ENCODE results near the gene VPS35. TPM values are rescaled to one million over a fixed set of nuclear protein-coding genes. Genes with fewer than 3 reads are reported as not detected.
A peak's percentile ranks its signal among the peaks of the same experiment; 100 is the strongest.

The VPS35 gene
- 53.9 TPM for total RNA-seq (ENCODE audit: insufficient read depth, low replicate concordance)

DNA sequence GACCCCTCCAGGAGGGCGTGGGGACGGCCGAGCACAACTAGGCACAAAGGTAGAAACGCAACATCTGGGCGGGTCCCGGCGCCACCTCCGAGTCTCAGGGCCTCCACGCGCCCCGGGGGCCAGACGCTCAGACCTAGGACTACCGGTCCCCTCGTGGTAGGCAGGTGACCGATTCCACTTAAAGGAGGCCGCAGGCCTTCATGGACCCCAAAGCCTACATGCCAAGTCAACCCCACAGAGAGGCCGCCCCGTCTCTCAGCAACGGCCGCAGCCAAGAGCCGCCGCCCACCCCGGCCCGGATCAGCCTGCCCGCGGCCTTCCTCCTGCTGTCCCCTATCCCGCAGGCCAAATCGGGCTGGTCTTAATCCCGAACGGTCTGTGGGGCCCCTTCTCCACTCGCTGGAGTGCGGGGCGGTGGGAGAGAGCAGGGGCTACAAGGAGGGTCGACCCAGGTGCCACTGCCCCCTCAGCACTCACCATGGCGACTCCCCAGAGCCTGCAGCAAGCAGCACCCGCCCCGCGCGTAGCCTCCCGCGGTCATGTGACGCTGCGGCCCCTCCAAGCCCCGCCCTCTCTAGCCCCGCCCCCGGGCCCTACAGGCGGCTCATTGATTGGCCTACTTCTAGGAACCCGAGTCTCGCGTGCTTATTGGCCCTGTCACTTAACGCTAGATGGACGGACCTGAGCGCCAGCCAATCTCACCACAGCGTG is at the start of gene VPS35:
TSS of gene VPS35 (minus strand) at position 525 of the 711 bp plus-strand sequence. CDS start at position 480, 45 bp downstream.
- DNase-seq (ENCODE audit: low spot score): peak; percentile 99

DNA sequence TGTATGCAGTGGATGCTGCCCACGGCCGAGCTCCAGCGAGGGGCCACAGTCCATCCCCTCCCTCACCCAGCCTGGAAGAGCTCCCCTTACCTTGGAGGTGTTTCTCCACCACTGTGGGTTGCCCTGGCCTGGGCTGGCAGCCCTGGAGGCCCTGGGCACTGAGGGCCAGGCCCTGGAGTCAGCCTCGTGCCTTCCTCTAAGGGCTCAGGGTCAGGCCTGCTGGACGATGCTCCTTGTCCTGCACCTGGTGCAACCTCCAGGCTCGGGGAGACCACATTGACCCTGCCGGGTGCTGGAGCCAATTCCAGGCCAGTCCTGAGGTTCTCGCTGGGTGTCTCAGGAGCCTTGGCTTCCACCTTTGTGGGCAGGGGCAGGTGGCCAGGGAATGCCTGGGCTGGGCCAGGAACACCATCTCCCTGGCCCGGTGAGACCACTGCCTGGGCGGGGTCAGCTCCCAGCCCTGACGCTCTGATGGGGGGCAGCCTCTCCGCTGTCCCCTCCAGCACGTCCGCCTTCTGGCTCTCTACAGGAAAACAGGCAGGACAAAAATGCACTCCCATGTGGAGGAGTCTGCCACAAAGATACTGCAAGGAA is 48.7 kb upstream of the VPS35 start:
- no peak for DNase-seq (ENCODE audit: low spot score)

DNA sequence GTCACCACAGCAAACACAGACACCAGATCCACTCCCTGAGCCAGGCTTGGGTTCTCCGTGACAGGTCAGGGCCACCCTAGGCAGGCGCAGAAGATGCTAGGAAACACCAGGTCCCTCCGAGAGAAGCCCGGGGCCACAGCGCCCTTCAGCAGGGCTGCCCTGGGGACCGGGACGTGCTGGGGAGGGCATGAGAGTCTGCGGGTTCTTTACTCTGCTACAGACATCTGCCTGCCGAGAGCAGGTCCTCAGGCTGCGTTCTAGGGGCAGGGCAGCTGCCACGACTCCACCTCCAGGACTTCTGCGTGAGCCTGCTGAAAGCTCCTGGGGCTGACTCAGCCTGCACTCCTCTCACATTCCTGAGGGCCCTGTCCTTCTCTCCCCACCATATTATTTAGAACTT is 47.7 kb upstream of the VPS35 start:
- DNase-seq (ENCODE audit: low spot score): no peak

DNA sequence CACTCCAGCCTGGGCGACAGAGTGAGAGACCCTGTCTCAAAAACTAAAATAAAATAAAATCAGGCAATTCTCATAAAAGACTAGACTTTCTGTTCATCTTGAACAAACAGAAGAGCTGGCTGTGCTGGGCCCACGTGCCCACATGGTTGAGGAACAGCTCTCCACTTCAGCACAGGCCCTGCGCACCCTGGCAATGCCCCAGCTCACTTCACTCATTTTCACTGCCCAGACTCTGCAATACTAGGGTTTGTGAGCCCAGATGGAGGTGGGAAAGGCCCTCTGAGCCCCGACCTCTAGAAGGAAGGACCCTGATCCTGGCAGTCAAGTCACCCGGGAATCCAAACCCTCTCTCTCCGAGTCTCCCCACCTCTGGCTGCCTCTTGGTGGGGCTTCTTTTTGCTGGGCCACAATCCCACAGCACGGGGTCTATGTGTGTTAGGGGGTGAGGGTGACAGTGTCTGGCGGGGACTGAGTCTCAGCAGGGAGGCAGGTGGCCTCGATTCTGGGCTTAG is 44.4 kb upstream of the VPS35 start:
- no peak for DNase-seq (ENCODE audit: low spot score)

DNA sequence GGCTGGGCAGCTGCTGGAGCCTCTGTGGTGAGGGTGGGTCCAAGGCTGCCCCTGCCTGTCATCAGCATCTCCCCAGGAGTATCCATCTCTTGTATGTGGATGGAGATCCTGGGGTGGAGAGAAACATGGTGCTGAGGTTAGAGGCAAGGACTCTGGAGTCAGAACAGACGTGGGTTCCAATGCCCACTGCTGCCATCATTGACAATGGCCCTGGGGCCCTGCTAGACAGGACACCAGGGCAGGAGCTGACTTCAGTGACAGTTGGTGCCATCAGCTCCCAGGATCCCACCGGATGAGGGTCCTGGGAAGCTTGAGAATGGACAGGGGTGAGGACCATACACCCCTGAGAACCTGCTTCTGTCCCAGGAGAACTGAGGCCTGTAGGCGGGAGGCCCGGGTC is 43.6 kb upstream of the VPS35 start:
- no peak for DNase-seq (ENCODE audit: low spot score)

DNA sequence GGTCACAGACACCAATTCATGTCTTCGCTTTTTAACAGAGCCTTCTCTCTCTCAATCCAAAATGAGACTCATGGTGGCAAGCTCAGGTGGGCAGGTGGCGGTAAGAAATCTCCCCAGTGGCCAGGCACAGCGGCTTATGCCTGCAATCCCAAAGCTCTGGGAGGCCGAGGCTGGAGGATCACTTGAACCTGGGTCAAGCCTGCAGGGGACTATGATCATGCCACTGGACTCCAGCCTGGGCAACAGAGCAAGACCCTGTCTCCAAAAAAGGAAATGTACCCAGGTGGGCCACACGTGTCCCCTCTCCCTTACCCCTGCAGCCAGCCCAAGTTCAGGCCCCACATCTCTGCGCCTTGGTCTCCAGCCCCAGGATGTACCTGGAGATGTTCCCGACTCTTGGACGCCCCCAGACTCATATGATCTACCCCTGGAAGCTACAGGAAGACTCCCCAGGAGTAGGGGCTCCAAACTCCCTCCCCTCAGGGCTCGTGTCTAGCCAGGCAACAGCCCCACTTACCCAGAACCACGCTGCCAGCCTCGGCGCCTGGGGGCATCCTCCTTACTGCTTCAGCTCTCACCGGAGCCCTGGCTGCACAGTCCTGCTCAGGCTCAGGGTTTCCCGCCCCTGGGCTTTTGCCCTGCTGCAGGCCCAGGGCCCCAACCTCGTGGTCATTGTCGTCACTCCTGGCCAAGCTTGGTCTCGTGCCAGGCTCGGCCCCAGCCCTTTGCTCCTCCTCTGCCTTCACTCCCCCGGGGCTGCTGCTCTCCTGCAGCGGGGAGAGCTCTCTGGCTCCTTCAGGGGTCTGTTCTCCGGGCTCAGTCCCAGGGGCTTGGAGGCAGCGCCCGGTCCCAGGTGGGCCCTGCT is 42.9 kb upstream of the VPS35 start:
- no peak for DNase-seq (ENCODE audit: low spot score)

DNA sequence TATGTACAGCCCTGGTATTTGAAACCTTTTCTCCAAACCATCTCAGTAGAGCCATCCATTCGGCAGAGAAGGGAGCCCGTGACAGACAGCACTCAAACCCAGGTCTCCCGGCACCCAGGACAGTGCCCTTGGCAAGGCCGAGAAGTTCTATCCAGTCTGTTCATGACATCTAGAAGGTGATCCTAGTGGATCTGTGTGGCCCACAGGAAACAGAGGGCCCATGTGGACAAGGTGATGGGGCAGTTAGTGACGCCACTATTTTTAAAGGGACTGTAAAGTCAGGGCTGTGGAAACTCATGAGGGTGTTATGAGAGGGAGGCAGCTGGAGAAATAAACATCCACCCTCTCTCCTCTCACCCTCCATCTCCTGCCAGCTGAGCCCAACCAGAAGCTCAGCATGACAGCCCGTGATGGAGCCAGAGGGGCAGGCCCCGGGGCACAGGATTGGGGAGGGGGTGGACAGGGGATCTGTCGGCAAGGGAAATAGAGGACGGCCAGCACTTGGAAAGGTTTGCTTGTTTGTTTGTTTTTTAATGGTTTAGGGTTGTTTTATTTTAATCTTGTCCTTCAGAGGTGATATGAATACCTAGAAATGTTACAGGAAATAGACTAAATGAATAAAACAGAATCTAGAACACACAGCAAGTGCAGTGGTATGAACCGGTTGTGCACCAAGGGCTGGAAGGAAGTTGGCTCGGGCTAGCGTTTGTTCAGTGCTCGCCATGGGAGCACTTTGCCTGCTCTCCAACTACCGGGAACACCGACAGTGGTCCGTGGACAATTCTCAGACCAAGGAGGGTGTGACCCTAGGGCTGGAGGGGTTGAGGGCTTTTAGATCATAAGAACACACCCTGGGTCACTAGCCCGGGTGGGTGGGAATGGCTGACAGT is 42.1 kb upstream of the VPS35 start:
- DNase-seq (ENCODE audit: low spot score): no peak

DNA sequence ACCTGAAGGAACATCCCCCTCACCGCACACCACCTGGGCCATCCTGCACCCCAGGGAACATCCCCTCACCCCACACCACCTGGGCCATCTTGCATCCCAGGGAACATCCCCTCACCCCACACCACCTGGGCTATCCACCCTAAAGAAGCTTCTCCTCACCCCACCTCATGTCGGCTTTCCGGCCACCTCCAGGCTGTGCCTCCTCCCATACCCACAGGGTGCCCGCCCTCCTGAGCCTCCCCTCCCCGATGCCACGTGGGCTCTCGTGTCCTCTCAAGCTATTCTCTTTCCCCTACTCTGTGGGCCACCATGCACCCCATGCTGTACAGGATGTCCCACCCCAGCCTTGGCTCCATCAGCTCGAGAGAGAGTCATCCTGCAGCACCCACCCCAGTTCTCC is 41.1 kb upstream of the VPS35 start:
- no peak for DNase-seq (ENCODE audit: low spot score)

DNA sequence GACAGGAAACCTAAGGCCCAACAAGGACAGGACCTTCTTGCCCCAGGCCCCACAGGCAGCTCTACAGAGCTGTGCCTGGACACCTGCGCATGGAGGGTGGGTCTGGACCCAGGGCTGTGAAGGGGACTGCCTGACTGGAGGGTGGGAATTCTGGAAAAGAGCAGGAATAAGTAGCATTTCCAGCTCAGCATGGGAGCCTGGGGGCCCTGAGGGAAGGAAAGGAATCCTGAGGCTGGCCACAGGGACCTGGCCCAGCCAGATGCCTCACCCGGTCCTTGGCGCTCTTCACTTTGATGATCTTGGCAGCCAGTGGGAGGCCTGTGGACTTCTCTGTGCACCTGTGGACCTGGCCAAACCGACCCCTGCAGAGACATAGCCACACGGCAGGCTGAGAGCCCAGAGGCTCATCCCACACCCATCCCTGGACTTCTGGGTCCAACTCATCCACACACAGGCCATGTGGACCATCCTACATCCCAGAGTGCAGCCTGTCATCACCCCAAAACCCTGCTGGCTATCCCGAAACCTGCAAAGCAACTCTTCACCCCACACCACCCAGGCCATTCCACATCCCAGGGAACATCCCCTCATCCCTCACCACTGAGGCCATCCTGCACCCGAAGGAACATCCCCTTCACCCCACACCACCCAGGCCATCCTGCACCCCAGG is 40.5 kb upstream of the VPS35 start:
- DNase-seq (ENCODE audit: low spot score): no peak

DNA sequence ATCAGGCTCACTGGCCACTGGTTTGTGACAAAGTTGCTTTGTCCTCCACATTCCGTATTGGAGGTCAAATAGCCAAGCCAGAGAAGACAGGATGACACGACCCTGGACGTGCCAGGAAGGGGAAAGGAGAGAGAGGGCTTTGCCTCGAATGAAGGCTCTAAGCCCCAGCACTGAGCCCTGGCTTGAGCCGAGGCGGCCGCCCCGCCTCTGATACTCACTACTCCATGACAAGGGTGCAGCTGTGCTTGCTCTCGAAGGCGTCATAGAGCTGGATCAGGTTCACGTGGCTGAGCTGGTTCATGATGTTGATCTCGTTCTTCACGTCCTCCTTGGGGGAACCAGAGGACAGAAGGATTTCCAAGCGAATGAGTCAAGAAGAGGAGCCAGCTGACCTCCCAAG is 39.8 kb upstream of the VPS35 start:
- DNase-seq (ENCODE audit: low spot score): no peak

DNA sequence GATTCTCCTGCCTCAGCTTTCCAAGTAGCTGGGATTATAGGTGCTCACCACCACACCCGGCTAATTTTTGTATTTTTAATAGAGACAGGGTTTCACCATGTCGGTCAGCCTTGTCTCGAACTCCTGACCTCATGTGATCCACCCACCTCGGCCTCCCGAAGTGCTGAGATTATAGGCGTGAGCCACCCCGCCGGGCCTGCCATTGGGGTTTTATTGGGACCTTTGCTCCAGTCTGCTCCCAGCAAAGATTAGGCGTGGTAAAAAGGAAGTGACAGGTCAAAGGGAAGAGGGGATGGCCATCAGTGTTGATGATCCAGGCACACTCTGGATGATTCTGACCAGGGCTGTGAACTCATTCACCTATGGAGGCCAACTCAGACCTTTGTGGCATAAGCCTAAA is 38.7 kb upstream of the VPS35 start:
- DNase-seq (ENCODE audit: low spot score): no peak

DNA sequence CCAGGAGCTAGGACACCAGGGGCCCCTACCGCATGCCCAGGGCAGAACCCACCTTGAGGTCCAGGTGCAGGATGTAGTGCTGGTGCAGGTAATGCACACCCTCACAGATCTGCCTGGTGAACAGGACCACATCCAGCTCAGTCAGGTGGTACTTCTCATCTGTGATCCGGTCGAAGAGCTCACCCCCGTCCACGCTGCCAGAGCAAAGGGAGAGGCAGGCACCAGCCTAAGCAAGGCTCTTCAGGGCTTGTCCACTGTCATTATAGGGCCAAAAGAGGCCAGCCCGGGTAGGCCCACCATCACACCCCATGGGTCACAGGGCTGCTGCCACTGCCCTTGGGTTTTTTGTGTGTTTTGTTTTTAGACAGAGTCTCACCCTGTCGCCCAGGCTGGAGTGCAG is 38.2 kb upstream of the VPS35 start:
- DNase-seq (ENCODE audit: low spot score): no peak

DNA sequence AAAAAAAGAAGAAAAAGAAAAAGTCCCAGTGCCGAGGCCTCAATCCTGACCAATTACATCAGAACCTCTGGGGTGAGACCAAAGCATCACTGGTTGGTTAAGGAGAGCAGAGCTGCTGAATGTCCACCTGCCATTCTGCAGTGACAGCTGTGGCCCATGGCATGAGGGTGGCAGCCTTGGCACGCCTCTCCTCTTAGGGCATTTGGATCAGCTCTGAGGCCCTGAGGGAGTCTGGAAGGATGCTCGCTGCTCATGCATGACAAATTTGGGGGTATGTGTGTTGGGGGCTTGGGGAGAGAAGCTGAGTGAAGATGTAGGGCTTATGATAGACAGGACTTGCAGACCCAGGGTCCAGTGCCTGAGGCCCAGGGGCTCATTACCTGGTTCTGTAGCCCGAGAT is 32.9 kb upstream of the VPS35 start:
- no peak for DNase-seq (ENCODE audit: low spot score)

DNA sequence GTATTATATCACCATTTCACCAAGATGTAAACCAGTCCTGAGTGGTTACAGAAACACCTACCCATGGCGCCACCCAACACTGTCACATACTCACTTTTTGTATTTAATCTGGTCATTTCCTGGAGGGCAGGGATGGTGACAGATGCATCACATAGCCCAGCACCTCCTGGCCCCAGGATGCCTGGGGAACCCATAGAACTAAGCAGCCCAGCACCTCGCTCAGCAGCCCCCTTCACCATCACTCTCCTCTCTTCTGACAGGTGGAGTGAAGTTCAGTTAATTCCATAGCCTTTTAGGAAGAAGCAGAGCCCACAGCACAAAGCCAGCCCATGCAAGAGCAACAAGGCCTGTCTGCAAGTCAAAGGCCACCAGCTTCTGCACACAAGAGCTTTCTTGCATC is 31.6 kb upstream of the VPS35 start:
- no peak for DNase-seq (ENCODE audit: low spot score)

DNA sequence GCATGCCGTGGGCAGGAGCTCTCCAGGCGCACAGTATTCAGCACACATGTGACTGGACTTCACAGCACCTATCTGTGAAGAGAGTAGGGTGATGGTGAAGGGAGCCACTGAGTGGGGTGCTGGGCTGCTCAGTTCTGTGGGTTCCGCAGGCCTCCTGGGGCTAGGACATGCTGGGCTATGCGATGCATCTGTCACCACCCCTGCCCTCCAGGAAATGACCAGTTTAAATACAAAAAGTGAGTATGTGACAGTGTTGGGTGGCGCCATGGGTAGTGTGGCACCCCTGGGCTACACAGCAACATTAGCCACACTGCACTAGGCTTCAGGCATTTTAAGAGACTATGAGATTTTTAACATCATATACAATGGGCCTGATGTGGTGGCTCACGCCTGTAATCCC is 30.6 kb upstream of the VPS35 start:
- DNase-seq (ENCODE audit: low spot score): no peak

DNA sequence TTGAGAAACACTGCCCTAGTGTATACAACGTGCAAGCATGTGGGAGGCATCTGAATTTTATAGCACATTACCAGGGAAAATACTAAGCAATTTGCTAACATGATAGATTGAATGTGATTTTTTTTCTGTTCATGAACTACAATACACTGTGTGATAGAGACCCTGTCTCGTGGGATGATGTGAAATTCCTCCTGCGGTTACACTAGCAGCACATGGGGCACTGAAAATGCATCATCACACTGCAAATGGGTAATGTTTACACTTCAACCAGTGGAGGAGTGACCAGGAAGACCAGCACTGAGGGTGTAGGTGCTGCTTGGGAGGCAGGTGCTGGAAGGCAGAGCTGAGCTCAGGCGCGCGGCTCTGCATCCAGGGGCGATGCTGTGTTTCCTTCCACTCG is 29.2 kb upstream of the VPS35 start:
- DNase-seq (ENCODE audit: low spot score): no peak

DNA sequence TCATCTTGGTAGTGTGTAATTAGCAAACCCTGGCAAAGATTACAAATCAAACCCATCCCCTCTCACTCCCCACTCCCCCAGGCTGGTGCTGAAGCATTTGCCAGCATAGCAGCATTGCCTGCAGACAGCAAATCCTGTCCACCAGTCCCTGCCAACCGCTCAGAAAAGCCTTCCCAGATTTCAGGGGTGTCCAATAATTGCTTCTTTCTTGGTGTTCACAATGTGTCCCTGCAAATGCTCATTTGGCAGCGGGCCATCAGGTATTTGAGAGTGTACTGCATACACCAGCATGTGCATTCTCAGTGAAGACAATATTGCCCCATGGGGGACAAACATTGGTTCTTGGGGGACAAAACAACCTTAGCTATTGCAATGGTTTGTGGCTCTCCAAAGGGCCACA is 28.7 kb upstream of the VPS35 start:
- DNase-seq (ENCODE audit: low spot score): no peak

DNA sequence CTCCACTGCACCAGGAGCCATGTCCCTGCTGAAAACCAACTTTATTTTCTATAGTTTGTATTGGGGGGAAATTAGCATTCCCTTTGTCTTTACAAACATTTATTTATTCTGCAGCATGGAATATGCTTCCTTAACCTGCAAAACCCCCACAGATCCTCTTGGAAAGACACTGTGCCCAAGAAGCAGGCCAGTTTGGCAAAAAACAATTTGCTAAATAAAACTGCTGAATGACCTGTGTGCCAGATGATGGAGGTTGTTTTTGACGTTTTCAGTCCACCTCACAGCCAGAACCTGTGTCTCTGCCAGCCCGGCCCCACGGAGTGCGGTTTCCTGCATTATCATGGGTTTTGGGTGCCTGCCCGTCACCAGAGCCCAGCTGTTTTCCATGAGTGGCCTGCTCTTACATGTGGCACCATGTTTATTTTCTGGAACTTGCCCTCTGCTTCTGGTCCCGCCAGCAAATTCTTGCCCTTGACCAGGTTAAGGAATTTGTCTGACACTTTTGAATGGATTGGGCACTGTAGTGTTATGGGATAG is 26.9 kb upstream of the VPS35 start:
- DNase-seq (ENCODE audit: low spot score): no peak

DNA sequence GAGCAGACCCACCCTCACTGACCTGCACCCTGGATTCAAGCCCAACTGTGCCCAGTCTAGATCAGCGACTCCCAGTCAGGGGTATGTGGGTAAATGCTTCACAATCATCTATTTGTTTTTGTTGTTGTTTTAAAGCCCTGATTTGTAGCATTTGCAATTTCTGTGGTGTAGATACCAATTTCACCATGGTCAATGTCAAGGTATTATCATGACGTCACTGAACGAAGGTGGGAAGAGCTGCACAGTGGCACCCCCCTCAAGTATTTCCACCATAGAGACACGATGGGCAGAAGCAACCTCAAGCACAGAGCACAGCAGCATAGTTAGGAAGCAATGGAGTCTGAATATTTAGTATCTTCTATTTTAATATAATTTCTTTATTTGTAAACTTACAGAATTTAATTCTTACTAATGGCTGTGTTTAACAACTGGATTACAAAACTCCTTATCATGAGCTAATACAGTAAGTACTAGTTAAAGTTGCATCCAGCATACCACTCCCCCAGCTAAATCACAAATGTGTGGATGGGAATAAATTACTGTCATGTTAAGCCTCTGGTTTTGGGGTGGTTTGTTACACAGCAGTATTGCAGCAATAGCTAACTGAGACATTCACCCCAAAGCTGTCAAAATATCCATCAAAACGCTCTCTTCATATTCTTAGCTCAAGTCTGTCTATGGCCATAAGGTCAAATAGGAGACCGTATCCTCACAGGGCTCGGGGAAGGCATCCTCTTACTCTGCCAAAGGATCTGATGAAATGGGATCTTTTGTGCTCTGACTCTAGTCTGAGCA is 26.0 kb upstream of the VPS35 start:
- DNase-seq (ENCODE audit: low spot score): no peak

DNA sequence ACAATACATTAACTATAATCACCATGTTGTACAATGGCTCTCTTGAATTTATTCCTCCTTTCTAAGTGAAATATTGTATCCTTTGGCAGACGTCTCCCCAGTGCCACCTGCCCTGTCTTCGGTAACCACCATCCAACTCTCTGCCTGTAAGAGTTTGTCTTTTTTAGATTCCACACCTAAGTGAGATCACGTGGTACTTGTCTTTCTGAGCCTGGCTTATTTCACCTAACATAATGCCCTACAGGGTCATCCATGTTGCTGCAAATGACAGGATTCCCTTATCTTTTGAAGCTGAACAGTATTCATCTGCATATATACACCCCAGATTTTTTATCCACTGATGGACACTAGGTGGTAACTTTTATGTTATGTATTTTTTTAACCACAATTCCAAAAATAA is 24.7 kb upstream of the VPS35 start:
- DNase-seq (ENCODE audit: low spot score): peak; percentile 42

Measured in umbilical cord (tissue), 2 donors.